Activated CD8-positive, alpha-beta memory T cell treated with anti-CD3 and anti-CD28 coated beads for 24 hours (primary cell): Measurements from ENCODE around the gene EHD4.

Source experiments
- DNase-seq: peaks from one replicate; pipeline ENCODE4 v3.0.0-alpha.2; 2020

The EHD4 gene

DNA sequence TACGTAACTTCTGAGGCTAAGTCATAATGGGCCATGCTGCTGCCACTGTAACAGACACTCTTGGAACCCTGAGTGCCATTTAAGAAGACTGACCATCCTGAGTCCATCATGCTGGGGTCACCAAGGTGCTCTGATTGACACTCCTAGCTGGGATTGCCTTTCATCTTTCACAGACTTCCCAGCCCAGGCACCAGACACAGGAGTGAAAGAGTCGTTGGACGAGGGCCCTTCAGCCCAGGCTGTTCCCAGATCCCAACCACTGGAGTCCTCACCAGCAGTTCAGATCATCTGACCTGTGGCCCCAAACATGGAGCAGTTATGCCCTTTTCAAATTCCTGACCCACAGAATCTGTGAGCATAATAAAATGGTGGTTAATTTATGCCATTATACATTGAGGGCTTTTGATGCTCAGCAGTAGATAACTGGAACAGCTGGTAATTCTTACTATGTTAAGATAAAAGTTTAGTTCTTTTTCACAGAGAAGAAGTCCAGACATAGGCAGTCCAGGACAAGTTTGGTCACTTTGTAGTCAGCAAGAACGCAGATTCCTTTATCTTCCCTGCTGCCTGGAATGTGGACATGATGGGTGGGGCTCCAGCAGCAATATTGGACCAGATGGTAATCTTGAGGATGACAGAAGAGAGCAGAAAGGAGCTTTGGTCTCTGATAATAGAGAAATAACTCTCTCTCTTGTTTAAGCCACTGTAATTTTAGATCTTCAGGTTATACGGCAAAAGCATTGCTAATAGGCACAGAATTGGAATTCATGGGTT lies 7.3 kb upstream of the EHD4 start:
- peak; percentile 28 for DNase-seq

DNA sequence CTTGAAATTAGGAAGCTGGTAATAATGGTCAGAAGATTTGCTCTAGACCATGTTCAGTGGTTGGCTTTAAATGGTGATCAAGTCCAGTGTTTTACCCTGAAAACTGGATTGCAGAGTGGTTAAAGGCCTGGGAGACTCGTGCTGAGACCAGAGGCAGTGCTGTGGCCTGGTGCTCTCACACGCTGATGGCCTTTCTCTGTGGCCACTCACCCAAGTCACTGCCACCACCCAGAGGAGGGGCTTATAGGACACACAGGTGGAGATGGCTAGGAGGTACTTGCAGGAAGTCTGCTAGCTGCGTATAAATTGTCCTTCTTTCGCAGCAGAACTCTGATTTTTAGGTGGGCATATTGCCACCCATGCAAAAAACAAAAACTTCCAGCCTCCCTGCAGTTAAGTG lies 6.2 kb upstream of the EHD4 start:
- peak; percentile 48 for DNase-seq

DNA sequence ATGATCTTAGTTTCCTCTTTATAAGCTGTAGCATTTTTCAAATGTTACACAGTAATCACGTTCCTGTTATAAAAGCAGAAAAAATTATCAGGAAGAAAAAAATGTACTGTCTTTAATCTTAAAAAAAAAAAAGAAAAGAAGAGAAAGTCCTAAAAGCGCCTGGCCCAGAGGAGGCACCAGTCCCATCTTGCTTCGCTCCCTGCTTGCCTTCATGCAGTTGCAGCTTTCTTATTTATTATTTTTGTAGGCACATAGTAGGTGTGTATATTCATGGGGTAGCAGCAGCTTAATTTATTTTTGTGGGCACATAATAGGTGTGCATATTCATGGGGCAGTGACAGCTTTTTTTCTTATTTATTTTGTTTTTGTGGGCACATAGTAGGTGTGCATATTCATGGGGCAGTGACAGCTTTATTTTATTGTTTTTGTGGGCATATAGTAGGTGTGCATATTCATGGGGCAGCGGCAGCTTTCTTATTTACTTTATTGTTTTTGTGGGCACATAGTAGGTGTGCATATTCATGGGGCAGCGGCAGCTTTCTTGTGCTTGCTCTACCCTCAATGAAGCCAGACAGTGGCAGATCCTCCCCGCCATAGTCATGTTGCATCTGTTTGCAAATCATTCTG lies 5.5 kb upstream of the EHD4 start:
- DNase-seq = no peak

DNA sequence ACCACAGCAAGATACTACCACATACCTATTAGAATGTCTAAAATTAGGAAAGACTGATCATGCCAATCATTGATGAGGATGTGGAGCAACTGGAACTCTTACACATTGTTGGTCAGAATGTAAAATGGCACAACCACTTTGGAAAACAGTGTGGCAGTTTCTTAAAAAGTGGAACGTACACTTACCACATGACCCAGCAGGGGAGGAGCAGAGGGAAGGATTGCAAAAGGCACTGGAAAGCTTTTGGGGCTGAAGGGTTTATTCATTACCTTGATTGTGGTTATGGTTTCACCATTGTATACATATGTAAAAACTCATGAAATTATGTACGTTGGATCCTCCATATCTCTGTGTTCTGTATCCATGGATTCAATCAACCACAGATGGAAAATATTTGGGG lies 3.3 kb upstream of the EHD4 start:
- no peak for DNase-seq

DNA sequence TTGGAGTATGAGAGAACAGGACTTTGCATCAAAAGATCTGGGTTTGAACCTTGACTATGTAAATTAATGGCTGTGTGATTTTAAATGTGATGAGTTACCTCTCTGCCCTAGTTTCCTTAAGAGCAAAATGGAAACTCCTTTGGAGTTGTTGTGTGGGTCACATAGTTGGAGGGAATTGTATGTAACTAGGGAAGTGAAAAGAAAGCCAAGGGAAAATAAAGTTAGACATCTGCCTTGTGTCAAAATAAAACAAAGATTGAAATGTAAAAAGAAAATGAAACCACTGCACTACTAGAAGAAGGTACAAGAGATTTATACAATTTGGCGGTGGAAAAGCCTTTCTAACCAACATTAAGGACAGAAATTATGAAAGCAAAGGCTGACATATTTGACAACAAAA lies 1.7 kb upstream of the EHD4 start:
- no peak for DNase-seq

DNA sequence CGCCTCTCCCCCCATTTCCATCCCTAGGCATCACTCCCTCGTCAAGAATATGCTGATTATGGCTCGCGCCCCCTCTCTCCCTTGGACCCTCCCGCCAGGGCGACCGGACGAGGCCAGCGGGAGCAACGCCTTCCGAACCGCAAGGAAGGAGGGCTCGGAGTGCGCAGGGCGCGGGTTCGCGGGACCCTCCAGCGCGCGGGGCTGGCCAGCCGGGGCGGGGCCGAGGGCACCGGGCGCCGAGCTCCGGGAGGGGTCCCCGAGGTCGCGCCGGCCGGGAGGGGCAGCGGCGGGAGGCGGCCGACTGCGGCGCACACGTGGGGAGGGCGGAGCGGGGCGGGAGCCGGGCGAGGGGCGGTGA lies 483 bp downstream of the EHD4 start:
- DNase-seq = peak; percentile 84

DNA sequence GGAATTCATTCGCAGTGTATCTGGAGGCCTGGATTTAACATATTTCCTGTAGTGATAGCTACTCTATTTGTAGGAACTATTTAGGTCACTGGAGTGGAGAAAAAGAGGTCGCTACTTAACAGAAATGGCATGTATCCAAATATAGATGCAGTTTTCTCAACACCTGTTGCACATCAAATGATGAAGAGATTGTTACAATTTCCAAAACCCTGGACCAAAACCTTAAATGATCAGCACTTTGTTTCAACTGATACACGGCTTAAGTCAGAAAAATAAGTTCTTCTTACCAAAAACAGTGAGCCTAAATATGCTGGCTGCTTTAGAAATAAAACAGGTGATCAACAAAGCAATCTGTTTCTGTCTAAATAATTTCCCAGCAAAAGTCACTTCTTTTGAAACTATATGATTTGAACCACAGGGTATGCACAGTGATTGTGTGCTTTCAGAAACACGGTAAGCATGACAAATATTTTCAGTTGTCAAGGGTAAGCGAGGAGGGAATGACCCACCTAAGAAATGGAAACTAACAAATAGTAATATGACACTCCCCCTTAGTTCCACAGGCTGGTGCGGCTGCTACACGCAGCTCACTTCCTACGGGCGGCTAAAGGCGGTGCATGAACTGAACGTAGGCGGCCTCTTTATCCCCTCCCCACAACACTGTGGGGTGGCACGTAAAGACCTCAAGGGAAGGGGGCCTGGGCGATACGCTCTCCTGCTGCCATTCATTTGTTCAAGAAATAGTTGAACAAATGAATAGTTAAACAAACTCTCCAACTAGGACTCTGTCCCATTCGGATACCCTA lies 1.1 kb downstream of the EHD4 start:
- no peak for DNase-seq

DNA sequence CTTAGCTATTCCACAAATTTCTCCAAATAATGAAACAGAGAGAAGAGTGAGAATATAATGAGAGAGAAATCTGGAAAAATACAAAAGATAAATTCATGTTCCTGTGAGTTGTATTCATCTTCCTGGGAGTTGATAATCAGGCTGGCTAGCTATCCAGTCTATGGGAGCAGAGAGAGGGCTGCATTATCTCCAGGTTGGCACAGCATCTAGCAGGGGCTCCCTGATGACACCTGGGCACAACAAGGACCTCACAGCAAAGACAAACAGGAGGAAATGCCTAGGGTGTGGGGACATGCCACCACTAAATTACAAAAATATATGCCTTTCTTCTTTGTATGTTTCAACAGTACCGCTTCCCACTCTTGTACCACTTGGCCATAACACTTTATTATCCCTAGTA lies 1.9 kb downstream of the EHD4 start:
- peak; percentile 17 for DNase-seq

DNA sequence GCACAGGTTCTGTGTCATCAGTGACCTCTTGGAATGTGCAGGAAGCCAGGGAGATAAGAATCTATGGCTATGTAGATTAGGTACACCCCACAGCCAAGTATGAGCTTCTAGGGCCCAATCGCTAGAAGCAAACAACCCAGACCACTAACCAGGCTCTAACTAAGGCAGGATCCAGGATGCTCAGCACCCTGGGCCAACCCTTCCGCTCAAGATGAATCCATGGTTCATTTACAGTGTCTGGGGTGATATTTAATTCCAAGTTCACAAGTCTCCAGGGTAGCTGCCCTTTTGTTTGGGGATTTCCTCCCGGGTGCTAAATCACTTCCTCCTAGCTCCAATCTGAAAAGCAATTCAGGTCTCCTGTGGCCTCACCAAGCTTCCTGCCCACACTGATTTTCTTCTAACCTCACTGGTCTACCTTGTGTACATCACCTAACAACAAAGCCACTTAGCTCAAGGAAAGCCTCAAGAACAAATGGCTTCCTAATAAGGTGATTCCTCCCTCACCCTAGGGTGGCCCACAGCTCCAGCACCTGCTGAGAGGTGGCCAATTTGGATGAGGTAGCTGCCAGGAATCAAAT lies 2.4 kb downstream of the EHD4 start:
- DNase-seq = peak; percentile 54

DNA sequence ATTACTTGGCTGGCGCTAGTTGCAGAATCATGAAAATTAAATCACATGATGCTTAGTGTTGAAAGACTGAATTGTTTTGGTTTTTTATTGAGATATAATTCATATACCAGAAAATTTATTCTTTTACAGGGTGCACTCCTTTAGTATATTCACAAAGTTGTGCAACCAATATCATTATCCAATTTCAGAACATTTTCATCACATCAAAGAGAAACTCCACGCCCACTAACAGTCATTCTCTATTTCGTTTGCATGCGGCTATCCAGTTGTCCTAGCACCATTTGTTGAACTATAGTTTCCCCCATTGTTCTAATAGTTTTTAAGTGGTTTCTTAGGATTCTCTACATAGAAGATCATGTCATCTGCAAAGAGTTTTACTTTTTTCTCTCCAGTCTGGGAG lies 3.7 kb downstream of the EHD4 start:
- DNase-seq = no peak

DNA sequence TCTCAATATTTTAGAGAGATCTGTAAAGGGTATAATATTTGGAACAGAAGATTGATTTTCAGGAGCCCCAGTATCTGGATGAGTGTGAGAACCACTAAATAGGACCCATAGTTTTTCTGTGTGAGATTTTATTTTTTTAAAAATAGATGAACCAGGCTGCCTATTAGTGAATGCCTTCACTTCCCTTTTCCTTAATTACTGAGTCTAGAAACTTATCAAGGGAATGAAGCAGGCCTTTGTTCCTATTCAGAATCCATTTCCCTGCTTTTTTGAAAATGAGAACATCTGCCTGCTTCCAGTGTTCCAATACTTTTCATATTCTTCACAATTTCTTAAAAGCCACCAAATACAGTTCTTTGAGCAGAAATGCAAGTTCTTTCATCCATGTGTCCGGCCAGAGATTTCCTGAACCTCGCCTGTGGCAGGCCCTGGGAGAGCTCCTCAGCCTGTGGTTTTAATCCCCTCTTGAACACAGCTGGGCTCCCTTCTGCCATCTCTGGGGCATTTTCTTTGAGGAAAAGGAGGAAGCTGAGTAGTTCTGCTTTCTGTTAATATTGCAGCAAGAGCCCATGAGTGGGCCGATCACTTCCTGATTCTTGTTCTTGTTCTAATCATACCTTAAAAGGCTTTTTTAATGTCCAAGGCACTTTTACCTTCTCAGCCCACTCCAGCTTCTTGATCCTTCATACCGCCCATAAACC lies 4.7 kb downstream of the EHD4 start:
- peak; percentile 40 for DNase-seq

DNA sequence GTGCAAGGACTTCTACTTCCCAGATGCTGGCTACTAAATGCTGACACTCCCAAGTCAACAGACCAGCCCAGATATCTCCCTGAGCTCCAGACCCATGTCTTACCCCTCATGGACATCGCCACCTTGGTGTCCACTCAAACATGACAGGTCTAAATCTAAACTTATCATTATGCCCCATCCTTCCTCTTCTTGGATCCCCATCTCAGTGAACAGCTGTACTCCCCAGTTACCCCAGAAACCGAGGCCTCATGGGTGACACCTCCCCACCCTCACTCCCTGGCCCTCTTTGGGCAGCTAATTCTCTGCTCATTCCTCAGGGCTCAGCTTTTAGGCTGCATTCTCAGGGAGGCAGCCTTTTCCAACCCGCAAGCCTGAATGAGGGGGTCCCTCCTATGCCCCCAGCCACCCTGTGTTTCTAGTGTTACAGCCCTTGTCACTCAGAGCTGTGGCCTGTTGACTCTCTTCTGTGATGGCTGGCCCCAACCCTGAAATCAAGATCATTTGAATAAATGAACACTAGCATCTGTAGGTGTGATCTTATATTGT lies 5.4 kb downstream of the EHD4 start:
- peak; percentile 51 for DNase-seq

DNA sequence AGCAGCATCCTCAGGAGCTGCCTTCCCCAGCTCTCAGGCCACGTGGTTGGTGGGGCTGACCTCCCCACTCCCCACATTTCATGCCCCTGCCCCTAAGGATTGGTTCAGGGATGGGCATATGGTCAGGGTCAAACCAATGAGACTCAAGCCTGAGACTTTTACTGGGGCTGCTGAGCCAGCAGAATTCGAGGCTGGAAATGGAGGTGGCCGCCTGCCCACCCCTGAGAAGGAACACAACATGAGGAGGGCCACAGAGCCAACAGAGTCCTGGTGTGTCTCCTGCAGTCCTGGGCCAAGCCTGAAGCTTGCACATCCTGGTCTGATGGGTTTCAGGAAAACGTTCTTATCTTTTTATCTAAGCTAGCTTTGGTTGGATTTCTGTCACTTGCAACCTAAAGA lies 5.9 kb downstream of the EHD4 start:
- DNase-seq = peak; percentile 32

DNA sequence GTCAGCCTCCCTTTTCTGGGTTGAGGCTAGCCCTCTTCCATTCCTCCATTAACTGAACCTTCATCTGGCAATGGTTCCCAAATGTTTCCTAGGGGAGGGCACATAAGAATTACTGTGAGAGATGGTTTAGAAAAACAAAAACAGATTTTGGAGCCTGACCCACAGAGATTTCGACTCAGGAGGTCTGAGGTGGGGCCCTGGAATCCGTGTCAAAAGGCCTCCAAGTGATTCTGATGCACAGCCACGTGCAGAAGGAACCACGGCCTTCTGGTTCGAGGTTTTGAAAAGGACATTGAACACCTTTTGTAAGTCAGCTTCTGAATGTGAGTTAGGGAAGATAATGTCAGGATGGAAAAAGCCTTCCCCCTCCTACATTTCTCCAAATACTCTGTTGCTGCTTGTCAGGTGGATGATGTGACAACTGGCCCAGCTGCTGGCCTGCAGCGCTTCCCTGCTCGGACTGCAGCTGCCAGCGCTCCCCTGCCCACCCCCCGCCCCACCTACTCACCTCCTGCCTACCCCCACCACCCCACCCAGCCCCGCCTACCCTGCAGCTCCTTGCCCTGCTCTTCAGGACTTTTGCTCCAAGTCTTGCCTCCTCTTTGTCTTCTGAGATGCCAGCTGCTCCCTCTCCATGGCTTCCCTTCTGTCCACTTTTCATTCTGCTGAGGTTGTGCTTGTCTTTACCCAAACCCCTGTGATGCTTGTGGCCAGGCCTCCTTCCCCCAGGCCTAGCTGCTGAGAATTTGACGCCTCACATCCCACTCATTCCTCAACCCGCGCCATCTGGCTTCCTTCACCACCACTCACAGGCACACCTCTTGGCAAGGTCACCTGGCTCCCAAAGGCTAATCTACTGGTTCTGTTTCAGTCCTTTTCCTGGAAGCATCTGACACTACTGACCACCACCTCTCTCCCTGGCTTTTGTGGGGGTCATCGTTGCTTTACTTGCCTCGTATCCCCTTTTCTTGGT lies 6.6 kb downstream of the EHD4 start:
- peak; percentile 40 for DNase-seq

DNA sequence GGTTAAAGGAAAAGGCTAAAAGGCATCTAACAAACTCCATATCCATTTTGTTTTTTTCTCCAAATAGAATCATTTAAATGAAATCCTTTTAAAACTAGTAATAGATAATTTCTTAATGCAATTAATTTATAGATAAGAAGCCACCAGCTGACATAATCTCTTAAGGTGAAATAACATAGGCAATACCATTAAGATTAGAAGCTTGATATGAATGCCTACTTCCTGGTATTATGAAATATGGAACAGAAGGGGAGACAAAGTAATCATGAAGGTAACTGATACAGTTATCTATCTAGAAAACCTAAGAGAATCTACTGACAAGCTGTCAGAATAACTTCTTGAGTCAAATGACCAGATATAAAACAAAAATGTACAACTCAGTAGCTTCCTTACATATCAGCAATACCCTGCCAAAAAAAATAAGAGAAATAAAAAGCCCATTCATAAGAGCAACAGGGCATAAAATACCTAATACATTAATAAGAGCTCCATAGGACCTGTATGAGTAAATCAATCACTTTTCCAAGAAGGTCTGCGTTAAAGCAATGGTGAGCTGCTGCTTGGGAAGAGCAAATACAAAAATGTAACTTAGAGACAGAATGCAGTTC lies 10.7 kb downstream of the EHD4 start:
- no peak for DNase-seq

DNA sequence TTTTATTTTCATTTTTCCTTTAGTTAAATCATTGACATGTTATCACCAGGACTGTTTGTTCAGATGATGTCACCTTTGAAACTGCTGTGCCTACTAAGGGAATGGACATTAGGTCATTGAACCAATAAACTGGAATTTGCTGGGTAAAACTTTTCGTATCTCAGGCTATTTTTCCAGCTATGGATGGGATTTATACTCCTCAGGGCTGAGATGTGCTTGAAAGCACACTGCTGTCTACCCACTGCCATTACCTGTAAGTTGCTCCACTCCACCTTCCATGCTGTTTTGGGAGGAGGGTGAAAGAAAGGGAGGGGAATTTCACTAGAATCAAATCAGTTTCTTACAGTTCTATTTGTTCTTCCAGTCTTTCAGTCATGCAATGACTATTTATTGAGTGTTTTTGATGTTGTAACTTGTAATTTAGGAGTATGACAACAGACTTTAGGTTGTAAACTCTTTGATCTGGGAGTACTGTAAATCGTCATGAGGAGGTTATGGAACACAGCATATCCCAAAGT lies 11.3 kb downstream of the EHD4 start:
- DNase-seq = no peak

DNA sequence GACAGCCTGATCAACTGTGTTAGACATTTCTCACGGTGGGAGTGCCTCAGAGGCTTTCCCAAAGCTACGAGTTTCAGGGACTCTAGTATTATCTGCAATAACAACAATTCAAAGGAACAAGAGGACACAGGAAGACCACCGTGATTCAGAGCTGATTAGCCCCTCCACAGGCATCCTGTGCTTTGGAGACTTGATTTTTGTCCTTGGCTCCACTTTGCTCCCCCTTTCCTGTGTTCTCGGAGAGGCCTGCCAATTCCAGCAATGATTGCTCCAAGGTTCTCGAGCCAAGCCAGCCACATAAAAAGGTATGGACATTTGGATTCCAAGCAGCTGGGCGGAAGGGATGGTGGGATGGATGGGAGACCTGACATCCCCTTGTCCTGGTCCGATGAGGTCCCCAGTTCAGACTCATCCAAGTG lies 14.3 kb downstream of the EHD4 start:
- DNase-seq = no peak

DNA sequence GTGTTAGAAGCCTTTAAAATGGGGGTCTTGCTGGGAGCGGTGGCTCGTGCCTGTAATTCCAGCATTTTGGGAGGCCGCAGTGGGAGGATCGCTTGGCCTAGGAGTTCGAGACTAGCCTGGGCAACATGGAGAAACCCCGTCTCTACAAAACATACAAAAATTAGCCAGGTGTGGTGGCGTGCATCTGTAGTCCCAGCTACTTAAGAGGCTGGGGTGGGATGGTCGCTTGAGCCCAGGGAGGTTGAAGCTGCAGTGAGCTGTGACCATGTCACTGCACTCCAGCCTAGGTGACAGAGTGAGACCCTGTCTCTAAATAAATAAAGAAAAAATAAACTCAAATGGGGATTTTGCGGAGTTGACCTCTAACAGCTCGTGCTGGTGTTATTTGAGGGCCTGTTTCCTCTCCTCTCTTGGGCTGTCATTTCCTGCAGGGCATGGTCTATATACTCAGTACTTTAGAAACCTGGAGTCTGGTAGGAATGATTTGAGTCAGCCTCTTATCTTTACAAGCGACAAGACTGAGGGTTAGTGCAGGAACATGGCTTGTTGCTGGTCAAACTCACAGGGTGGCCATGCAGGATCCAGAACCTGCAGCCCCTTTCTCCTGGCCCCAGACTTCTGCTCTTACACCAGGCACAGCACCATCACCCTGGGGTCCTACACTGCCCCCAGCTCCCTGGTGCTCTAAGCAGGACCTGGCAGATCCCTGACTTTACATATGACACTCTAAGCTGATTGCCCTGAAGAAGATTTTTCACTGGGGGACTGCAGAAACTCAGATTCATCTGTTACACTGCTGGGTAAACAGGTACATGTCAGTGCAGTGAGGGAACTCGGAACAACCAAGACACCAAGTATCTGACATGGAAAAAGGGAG lies 15.1 kb downstream of the EHD4 start:
- DNase-seq = no peak

DNA sequence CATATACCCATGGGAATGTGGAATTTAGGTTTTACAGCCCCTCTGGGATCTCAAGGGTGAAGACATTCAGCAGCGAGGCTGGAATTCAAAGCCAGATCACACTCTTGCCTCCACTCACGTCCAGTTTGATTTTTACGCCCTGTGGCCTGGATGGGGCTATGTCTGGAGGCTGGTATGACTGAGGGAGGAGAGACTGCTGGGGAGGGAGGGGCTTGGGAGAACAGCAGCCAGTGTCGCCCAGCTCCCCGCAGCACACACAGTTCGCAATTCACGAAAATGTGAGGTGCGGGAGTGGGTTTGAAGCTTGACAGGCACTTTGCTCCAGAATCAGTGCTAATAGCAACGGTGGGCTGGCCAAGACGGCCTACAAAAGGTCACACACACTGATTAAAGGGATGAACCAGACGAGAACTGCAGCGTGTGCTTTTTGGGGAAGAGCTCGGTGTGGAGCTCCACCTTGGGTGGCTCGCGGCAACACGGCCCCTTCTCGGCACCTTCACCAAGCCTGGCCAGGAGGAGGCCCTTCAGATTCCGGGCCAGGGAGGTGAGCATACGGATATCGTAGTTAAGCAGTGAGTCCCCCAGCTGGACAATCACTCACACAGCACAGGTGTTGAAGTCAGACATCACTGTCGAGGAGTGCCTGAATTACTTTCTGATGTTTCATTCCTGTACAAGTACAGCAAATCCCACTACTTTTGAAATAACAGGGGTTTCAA lies 16.4 kb downstream of the EHD4 start:
- no peak for DNase-seq
